ENCODE measurements around the gene CEACAM18. TPM values are rescaled to one million over a fixed set of nuclear protein-coding genes. Genes with fewer than 3 reads are reported as not detected.

The CEACAM18 gene
- total and polyA plus RNA-seq, 2 of the 8 experiments (the other 6 are each of a cell fraction or from before 2014, with no cell fraction given): not detected

- Histone ChIP-seq H3K23me2 (ENCODE audit: low read depth, low read length) (no peaks in the 10 kb centered on the region), H2BK15ac (ENCODE audit: low read length) (no peak overlapping the region), H4K20me1 (replicated peaks in 1 of 2; ENCODE audit: control insufficient read depth in 1 of 2, insufficient read depth in 2 of 2, low read length in 2 of 2) (no peaks in the 10 kb centered on the region), H3K27ac (ENCODE audit: low read depth, low read length) (no peak overlapping the region), H4K91ac (replicated peaks; ENCODE audit: insufficient read length, low read length) (no peak overlapping the region), H3K9me3 (ENCODE audit: insufficient read depth in 2 of 2, low read depth in 1 of 2, low read length in 1 of 2) (peaks cover 53 to 80% of the 10 kb centered on the region in 2 experiments), H2AK5ac (ENCODE audit: low read depth, low read length) (no peak overlapping the region), H3K36me3 (ENCODE audit: control insufficient read depth in 2 of 4, insufficient read depth in 4 of 4, low read length in 3 of 4) (no peaks in the 10 kb centered on the region), H3K4me1 (replicated peaks in 1 of 4; ENCODE audit: control insufficient read depth in 3 of 4, insufficient read depth in 4 of 4, low read length in 3 of 4) (no peaks in the 10 kb centered on the region), H3K79me2 (ENCODE audit: control insufficient read depth in 1 of 2, insufficient read depth in 2 of 2, low read length in 2 of 2) (no peaks in the 10 kb centered on the region), H3K79me1 (ENCODE audit: low read depth, low read length) (no peaks in the 10 kb centered on the region), H3K18ac (ENCODE audit: extremely low read depth, low read length) (no peak overlapping the region), H2AFZ (ENCODE audit: low read length) (no peak overlapping the region), H3K23ac (ENCODE audit: insufficient read length) (no peak overlapping the region), H3K27me3 (replicated peaks in 1 of 4; ENCODE audit: control insufficient read depth in 3 of 4, extremely low read depth in 1 of 4, insufficient read depth in 3 of 4, low read length in 3 of 4) (no peaks in the 10 kb centered on the region), H4K5ac (ENCODE audit: insufficient read length, low read depth, low read length) (no peak overlapping the region), H3K14ac (ENCODE audit: insufficient read length) (no peak overlapping the region), H3K4ac (replicated peaks; ENCODE audit: insufficient read length, low read depth, low read length) (no peak overlapping the region), H3K4me3 (ENCODE audit: extremely low read depth in 1 of 4, insufficient read depth in 2 of 4, low read depth in 3 of 4, low read length in 4 of 4) (no peak overlapping the region), H4K8ac (ENCODE audit: extremely low read depth, insufficient read depth, low read length) (no peak overlapping the region), H3K9ac (replicated peaks in 1 of 4; ENCODE audit: extremely low read depth in 1 of 4, low read depth in 3 of 4, low read length in 3 of 4) (no peak overlapping the region), H2BK5ac (ENCODE audit: low read depth, low read length) (no peak overlapping the region), H3K4me2 (ENCODE audit: insufficient read depth in 1 of 2, low read depth in 2 of 2, low read length in 2 of 2) (no peak overlapping the region), H2BK120ac (replicated peaks; ENCODE audit: low read depth, low read length) (no peak overlapping the region), H2BK12ac (ENCODE audit: low read depth, low read length) (no peak overlapping the region), H3K56ac (replicated peaks; ENCODE audit: insufficient read length, low read depth, low read length) (no peak overlapping the region), H2BK20ac (ENCODE audit: low read length) (no peak overlapping the region)
- POLR2A ChIA-PET (ENCODE audit: partially characterized antibody): no interaction called here
- CTCF ChIA-PET (ENCODE audit: partially characterized antibody): interaction anchor here (1.3 to 1.4 kb wide), 2 partner anchors 13 to 129 kb away, joined by 3 to 4 read pairs; no protein-coding TSS in a partner anchor
- FAIRE-seq (no peak), DNase-seq (ENCODE audit: low read depth in 1 of 2, low spot score in 2 of 2) (no peak)
- 79% methylated on average over 11 of the region's 12 CpGs; no CpG with 5 or more reads in 1 of the 2 experiments for WGBS, 2 experiments (ENCODE audit: extremely low coverage in 1 of 2, insufficient coverage in 1 of 2, insufficient read length in 1 of 2, insufficient replicate concordance in 2 of 2, low coverage in 1 of 2, low lambda C conversion rate in 2 of 2, missing lambda C conversion rate in 1 of 2)
- TF ChIP-seq ATF3 (IDR thresholded peaks at IDR 0.05; ENCODE audit: insufficient read depth, low read depth, low read length): no peak
- TF ChIP-seq KDM4A (IDR thresholded peaks at IDR 0.05; ENCODE audit: low read depth, low read length, severe bottlenecking): no peak
- TF ChIP-seq ZNF274 (IDR thresholded peaks at IDR 0.05; ENCODE audit: borderline replicate concordance, extremely low read depth, low read length): no peak
- TF ChIP-seq SUZ12 (IDR thresholded peaks at IDR 0.05; ENCODE audit: low read length): no peak
Measured at GRCh38 chr19:51479531-51480331, 1.4 kb downstream of the CEACAM18 start.

All from H1 (cell line).